HepG2 (cell line): ENCODE data around the gene QRICH2. TPM values are rescaled to one million over a fixed set of nuclear protein-coding genes. Genes with fewer than 3 reads are reported as not detected.

Experiments
- ADNP ChIP-seq: sonication (generic); formaldehyde crosslinking; IDR thresholded peaks from 2 replicates; pipeline ENCODE4 v1.4.0; 2020; ENCODE audit warnings: missing genetic modification reagents
- CEBPB ChIP-seq: IDR thresholded peaks from 2 replicates; pipeline ENCODE4 v1.6.1; 2011; ENCODE audit warnings: low read depth, low read length, improper control_type of control experiment, borderline replicate concordance
- CENPT ChIP-seq: sonication (generic); formaldehyde crosslinking; IDR thresholded peaks from 2 replicates; pipeline ENCODE4 v1.8.0; 2022; ENCODE audit warnings: low read depth, mild to moderate bottlenecking, moderate library complexity, missing genetic modification reagents
- EP300 ChIP-seq, 3 experiments: sonication (generic) in 1 of 3; formaldehyde crosslinking in 1 of 3; IDR thresholded peaks; 2 replicates each; pipeline versions ENCODE4 v1.5.1 to v1.6.1; 2011 to 2020; ENCODE audit warnings: low read depth in 2 of 3, low read length in 2 of 3, borderline replicate concordance in 1 of 3, improper control_type of control experiment in 1 of 3, mild to moderate bottlenecking in 1 of 3, missing genetic modification reagents in 1 of 3, moderate library complexity in 1 of 3
- HDAC1 ChIP-seq: sonication (generic); formaldehyde crosslinking; IDR thresholded peaks from 2 replicates; pipeline ENCODE4 v1.5.1; 2020; ENCODE audit warnings: mild to moderate bottlenecking, missing genetic modification reagents
- HNRNPK ChIP-seq: fragments of 200-400 bp; formaldehyde crosslinking; IDR thresholded peaks from 2 replicates; pipeline ENCODE4 v1.6.1; 2018; ENCODE audit warnings: low read length, low read depth, moderate library complexity, mild to moderate bottlenecking; ENCODE audit not compliant: poor library complexity, severe bottlenecking
- JUN ChIP-seq: sonication (generic); formaldehyde crosslinking; IDR thresholded peaks from 2 replicates; pipeline ENCODE4 v1.4.0; 2020; ENCODE audit warnings: mild to moderate bottlenecking, missing genetic modification reagents
- MAFG ChIP-seq: sonication (generic); formaldehyde crosslinking; IDR thresholded peaks from 2 replicates; pipeline ENCODE4 v1.5.1; 2020; ENCODE audit warnings: mild to moderate bottlenecking, missing genetic modification reagents
- NFATC3 ChIP-seq: sonication (generic); formaldehyde crosslinking; IDR thresholded peaks from 2 replicates; pipeline ENCODE4 v1.5.1; 2020; ENCODE audit warnings: mild to moderate bottlenecking, missing genetic modification reagents
- PHF20 ChIP-seq: sonication (generic); formaldehyde crosslinking; IDR thresholded peaks from 2 replicates; pipeline ENCODE4 v1.5.0; 2020; ENCODE audit warnings: mild to moderate bottlenecking, missing genetic modification reagents
- SALL2 ChIP-seq: sonication (generic); formaldehyde crosslinking; IDR thresholded peaks from 2 replicates; pipeline ENCODE4 v1.8.1; 2023; ENCODE audit warnings: mild to moderate bottlenecking, missing genetic modification reagents, inconsistent platforms
- SIX1 ChIP-seq: sonication (generic); formaldehyde crosslinking; IDR thresholded peaks from 2 replicates; pipeline ENCODE4 v1.4.0; 2020; ENCODE audit warnings: missing genetic modification reagents, borderline replicate concordance
- STAG1 ChIP-seq: sonication (generic); formaldehyde crosslinking; IDR thresholded peaks from 2 replicates; pipeline ENCODE4 v1.4.0; 2020; ENCODE audit warnings: missing genetic modification reagents
- TARDBP ChIP-seq: sonication (generic); formaldehyde crosslinking; IDR thresholded peaks from 2 replicates; pipeline ENCODE4 v1.8.0; 2022; ENCODE audit warnings: mild to moderate bottlenecking, missing genetic modification reagents
- ZBTB3 ChIP-seq: sonication (generic); formaldehyde crosslinking; IDR thresholded peaks from 2 replicates; pipeline ENCODE4 v1.4.0; 2020; ENCODE audit warnings: low read depth, mild to moderate bottlenecking, moderate library complexity, missing genetic modification reagents, borderline replicate concordance
- ZFP36 ChIP-seq: fragments of 150-350 bp; IDR thresholded peaks from 2 replicates; pipeline ENCODE4 v1.6.1; 2018; ENCODE audit warnings: borderline replicate concordance, low read length, low read depth; ENCODE audit not compliant: partially characterized antibody
- ZNF124 ChIP-seq: sonication (generic); formaldehyde crosslinking; IDR thresholded peaks from 2 replicates; pipeline ENCODE4 v1.4.0; 2020; ENCODE audit warnings: missing genetic modification reagents
- ZNF256 ChIP-seq: sonication (generic); formaldehyde crosslinking; conservative IDR thresholded peaks from 2 replicates; pipeline ENCODE4 v1.4.0; 2020; ENCODE audit warnings: missing genetic modification reagents
- ZNF354B ChIP-seq: sonication (generic); formaldehyde crosslinking; IDR thresholded peaks from 2 replicates; pipeline ENCODE4 v1.8.0; 2022; ENCODE audit warnings: mild to moderate bottlenecking, missing genetic modification reagents
- ZNF367 ChIP-seq: sonication (generic); formaldehyde crosslinking; IDR thresholded peaks from 2 replicates; pipeline ENCODE4 v1.4.0; 2020; ENCODE audit warnings: missing genetic modification reagents, borderline replicate concordance
- ZNF460 ChIP-seq: sonication (generic); formaldehyde crosslinking; IDR thresholded peaks from 2 replicates; pipeline ENCODE4 v1.5.1; 2020; ENCODE audit warnings: missing genetic modification reagents, mild to moderate bottlenecking, borderline replicate concordance
- ZNF552 ChIP-seq: sonication (generic); formaldehyde crosslinking; IDR thresholded peaks from 2 replicates; pipeline ENCODE4 v1.9.0; 2022; ENCODE audit warnings: missing genetic modification reagents, mild to moderate bottlenecking, borderline replicate concordance
- ZNF567 ChIP-seq: sonication (generic); formaldehyde crosslinking; IDR thresholded peaks from 2 replicates; pipeline ENCODE4 v1.8.1; 2023; ENCODE audit warnings: mild to moderate bottlenecking, missing genetic modification reagents, borderline replicate concordance
- ZNF713 ChIP-seq: sonication (generic); formaldehyde crosslinking; IDR thresholded peaks from 2 replicates; pipeline ENCODE4 v1.4.0; 2020; ENCODE audit warnings: mild to moderate bottlenecking, missing genetic modification reagents
- ZNF749 ChIP-seq: sonication (generic); formaldehyde crosslinking; IDR thresholded peaks from 2 replicates; pipeline ENCODE4 v1.8.0; 2022; ENCODE audit warnings: mild to moderate bottlenecking, missing genetic modification reagents, moderate library complexity, borderline replicate concordance
- ZNF766 ChIP-seq: sonication (generic); formaldehyde crosslinking; IDR thresholded peaks from 2 replicates; pipeline ENCODE4 v1.5.0; 2020; ENCODE audit warnings: missing genetic modification reagents, borderline replicate concordance
- polyA plus RNA-seq, 8 experiments: library from polyadenylated mRNA; depleted of rRNA in 3 of 8; stranded (reverse) in 7 of 8; unstranded in 1 of 8; fragments of >200 nt; fragmentation: Illumina TruSeq in 4 of 8; extraction: Trizol in 4 of 8; gene quantifications; 2 replicates each; pipeline versions ENCODE4 v1.2.1 to v1.2.3, GENCODE V29; 2011 to 2016; ENCODE audit warnings: low read depth in 4 of 8, missing spikeins in 1 of 8, mixed read lengths in 1 of 8; ENCODE audit not compliant: insufficient read depth in 1 of 8
- total RNA-seq, 5 experiments: library from RNA; depleted of rRNA; stranded (reverse); fragments of >200 nt; fragmentation: Illumina TruSeq; extraction: Trizol; gene quantifications; 2 replicates each; pipeline ENCODE4 v1.2.3, GENCODE V29; 2016; ENCODE audit warnings: low read depth in 1 of 5
- TF ChIP-seq, protein P1 (sequence below): sonication (generic); formaldehyde crosslinking; IDR thresholded peaks from 2 replicates; pipeline ENCODE4 v1.4.0; 2020; ENCODE audit warnings: missing genetic modification reagents
- TF ChIP-seq, protein P2 (sequence below): sonication (generic); formaldehyde crosslinking; IDR thresholded peaks from 2 replicates; pipeline ENCODE4 v1.4.0; 2020; ENCODE audit warnings: mild to moderate bottlenecking, low read depth, missing genetic modification reagents

QRICH2 gene
- total and polyA plus RNA-seq, 2 of the 13 experiments (the other 11 are each of a cell fraction or from before 2014, with no cell fraction given) = 3.7 to 5.7 TPM

DNA sequence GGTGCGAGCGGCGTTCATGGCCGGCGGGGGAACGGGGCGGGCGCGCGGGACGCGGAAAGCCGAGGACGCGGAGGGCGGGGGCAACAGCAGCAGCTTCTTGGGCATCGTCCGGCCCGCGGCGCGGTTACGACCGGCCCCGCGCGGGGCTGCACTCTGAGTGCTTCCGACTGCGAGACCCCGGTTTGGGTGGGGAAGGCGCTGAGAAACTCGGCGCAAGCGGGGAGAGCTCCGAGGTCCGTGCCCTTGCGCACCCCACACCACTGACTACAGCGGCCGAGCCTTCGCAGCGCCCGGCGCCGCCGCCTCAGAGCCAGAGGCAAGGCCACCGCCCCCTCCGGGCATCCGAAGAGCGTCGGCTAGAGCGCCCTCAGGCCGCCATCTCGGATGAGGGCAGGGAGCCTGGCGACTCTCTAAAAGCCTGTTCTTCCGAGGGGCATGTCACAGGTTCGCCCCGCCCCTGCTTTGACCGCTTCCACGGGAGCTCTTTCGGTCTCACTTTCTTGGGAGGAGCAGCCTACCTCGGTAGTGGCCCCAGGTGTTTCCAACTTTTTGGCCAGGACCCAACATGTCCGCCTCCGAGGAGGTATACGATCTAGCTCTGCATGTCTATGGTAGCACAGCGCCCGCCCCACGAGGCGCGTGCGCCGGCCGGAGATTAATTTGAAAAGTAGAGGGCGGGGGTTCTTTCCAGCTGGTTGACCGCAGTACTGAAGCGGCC lies 45.7 kb upstream of the QRICH2 start, which contains the start of gene PRPSAP1 (continued):
- TF ChIP-seq JUN (peak; percentile 36; the same call in 1 of the 2 replicates), CENPT (CRISPR knock-in tag) (no peak), ZFP36 (no peak), ZNF354B (CRISPR knock-in tag) (no peak), SALL2 (CRISPR knock-in tag) (peak; percentile 98), ZNF460 (CRISPR knock-in tag) (no peak; the same call in 1 of the 2 replicates), ZNF256 (CRISPR knock-in tag) (peak; percentile 87; the same call in 1 of the 2 replicates), EP300 (IDR thresholded peaks at IDR 0.05; ENCODE audit: low read depth in 2 of 2, low read length in 2 of 2) (peak in 1 of 2 experiments; percentile 3; a peak in 1 of 4 replicates), EP300 (CRISPR knock-in tag; IDR thresholded peaks at IDR 0.05; ENCODE audit: borderline replicate concordance) (peak; percentile 39), STAG1 (CRISPR knock-in tag) (peak; percentile 29; the same call in 1 of the 2 replicates), ZNF552 (CRISPR knock-in tag) (no peak; the same call in 1 of the 2 replicates), PHF20 (CRISPR knock-in tag) (peak; percentile 83; the same call in 1 of the 2 replicates), ZBTB3 (peak; percentile 86), ZNF749 (CRISPR knock-in tag) (peak; percentile 93), MAFG (no peak), TARDBP (CRISPR knock-in tag) (peak; percentile 98), ADNP (no peak), HDAC1 (peak; percentile 89), NFATC3 (peak; percentile 96), ZNF367 (CRISPR knock-in tag) (peak; percentile 94), CEBPB (no peak), ZNF713 (CRISPR knock-in tag) (peak; percentile 82; the same call in 1 of the 2 replicates), ZNF124 (CRISPR knock-in tag) (peak; percentile 17; the same call in 1 of the 2 replicates), ZNF766 (CRISPR knock-in tag) (peak; percentile 76; the same call in 1 of the 2 replicates), HNRNPK (peak; percentile 56), SIX1 (CRISPR knock-in tag) (no peak; the same call in 1 of the 2 replicates), ZNF567 (CRISPR knock-in tag) (peak; percentile 93; the same call in 1 of the 2 replicates)
- TF ChIP-seq, protein P1, sequence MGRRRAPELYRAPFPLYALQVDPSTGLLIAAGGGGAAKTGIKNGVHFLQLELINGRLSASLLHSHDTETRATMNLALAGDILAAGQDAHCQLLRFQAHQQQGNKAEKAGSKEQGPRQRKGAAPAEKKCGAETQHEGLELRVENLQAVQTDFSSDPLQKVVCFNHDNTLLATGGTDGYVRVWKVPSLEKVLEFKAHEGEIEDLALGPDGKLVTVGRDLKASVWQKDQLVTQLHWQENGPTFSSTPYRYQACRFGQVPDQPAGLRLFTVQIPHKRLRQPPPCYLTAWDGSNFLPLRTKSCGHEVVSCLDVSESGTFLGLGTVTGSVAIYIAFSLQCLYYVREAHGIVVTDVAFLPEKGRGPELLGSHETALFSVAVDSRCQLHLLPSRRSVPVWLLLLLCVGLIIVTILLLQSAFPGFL (CRISPR knock-in tag) = peak; percentile 82; the same call in 1 of the 2 replicates
- TF ChIP-seq, protein P2, sequence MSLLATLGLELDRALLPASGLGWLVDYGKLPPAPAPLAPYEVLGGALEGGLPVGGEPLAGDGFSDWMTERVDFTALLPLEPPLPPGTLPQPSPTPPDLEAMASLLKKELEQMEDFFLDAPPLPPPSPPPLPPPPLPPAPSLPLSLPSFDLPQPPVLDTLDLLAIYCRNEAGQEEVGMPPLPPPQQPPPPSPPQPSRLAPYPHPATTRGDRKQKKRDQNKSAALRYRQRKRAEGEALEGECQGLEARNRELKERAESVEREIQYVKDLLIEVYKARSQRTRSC (CRISPR knock-in tag) = no peak
